ENCODE results near the gene SENP7. TPM values are rescaled to one million over a fixed set of nuclear protein-coding genes. Genes with fewer than 3 reads are reported as not detected.
"Not testable (repeated sequence)": the region's sequence is repeated elsewhere in the genome, so short reads cannot be mapped to it uniquely, and the experiment has no call there.

Gene SENP7
- total and polyA plus RNA-seq, 11 donors: 5.3 to 12.0 (median 8.2) TPM

GRCh38 chr3:101497803-101498202, 15.2 kb downstream of the SENP7 start:
- intact Hi-C loops (cut with DNase I): no loop called here
- WGBS, 4 donors: 93 to 100% (median 94%) methylated on average over 2 of the region's 2 CpGs

DNA sequence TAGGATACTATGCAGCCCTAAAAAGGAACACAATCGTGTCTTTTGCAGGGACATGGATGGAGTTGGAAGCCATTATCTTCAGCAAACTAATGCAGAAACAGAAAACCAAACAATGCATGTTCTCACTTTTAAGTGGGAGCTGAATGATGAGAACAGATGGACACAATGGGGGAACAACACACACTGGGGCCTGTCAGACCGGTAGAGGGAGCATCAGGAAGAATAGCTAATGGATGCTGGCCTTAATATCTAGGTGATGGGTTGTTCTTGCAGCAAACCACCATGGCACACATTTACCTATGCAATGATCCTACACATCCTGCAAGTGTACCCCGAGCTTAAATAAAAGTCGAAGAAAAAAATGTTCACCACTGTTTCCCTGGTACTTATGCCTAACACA, 17.5 kb downstream of the SENP7 start:
- 79 to 85% (median 83%) methylated on average over 4 of the region's 4 CpGs for WGBS, 4 donors
- Histone ChIP-seq H3K4me3 (no peak overlapping the region), H3K36me3 (peaks cover 0 to 52% (median 34%) of the 10 kb centered on the region in 9 donors), H3K4me1 (peaks cover 0 to 5% (median 0%) of the 10 kb centered on the region in 12 donors), H3K9me3 (peaks cover 0 to 8% (median 0%) of the 10 kb centered on the region in 12 donors), H3K27me3 (no peaks in the 10 kb centered on the region), H3K27ac (no peak overlapping the region)
- intact Hi-C loops (cut with DNase I): no loop called here
- no peak for TF ChIP-seq POLR2A (IDR thresholded peaks at IDR 0.05)
- TF ChIP-seq, protein P1, sequence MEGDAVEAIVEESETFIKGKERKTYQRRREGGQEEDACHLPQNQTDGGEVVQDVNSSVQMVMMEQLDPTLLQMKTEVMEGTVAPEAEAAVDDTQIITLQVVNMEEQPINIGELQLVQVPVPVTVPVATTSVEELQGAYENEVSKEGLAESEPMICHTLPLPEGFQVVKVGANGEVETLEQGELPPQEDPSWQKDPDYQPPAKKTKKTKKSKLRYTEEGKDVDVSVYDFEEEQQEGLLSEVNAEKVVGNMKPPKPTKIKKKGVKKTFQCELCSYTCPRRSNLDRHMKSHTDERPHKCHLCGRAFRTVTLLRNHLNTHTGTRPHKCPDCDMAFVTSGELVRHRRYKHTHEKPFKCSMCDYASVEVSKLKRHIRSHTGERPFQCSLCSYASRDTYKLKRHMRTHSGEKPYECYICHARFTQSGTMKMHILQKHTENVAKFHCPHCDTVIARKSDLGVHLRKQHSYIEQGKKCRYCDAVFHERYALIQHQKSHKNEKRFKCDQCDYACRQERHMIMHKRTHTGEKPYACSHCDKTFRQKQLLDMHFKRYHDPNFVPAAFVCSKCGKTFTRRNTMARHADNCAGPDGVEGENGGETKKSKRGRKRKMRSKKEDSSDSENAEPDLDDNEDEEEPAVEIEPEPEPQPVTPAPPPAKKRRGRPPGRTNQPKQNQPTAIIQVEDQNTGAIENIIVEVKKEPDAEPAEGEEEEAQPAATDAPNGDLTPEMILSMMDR (IDR thresholded peaks at IDR 0.05): no peak
- ATAC-seq (no peak), DNase-seq (no peak)

More at GRCh38 chr3:101497803-101498202, 15.2 kb downstream of the SENP7 start:
- Histone ChIP-seq H3K36me3 (peaks cover 0 to 42% (median 20%) of the 10 kb centered on the region in 9 donors), H3K27me3 (no peaks in the 10 kb centered on the region), H3K9me3 (peaks cover 0 to 8% (median 0%) of the 10 kb centered on the region in 12 donors), H3K27ac (no peak overlapping the region), H3K4me1 (peaks cover 0 to 5% (median 0%) of the 10 kb centered on the region in 12 donors), H3K4me3 (no peak overlapping the region)
- TF ChIP-seq POLR2A (IDR thresholded peaks at IDR 0.05): no peak
- TF ChIP-seq, protein P1 (IDR thresholded peaks at IDR 0.05): no peak
- ATAC-seq (no peak), DNase-seq (no peak)

- DNase-seq: no peak
- no peak overlapping the region for H3K27ac ChIP-seq
- peaks cover 0 to 18% (median 0%) of the 10 kb centered on the region in 12 donors for H3K9me3 ChIP-seq
- peak in 1 of 4 donors; percentile 50 for ATAC-seq
- H3K4me3 ChIP-seq: no peak overlapping the region
- intact Hi-C loops (cut with DNase I): no loop called here
- no peak for TF ChIP-seq POLR2A (IDR thresholded peaks at IDR 0.05)
- TF ChIP-seq, protein P1 (IDR thresholded peaks at IDR 0.05): no peak
- 81 to 88% (median 86%) methylated on average over 8 of the region's 8 CpGs for WGBS, 4 donors
- peaks cover 0 to 4% (median 0%) of the 10 kb centered on the region in 12 donors for H3K4me1 ChIP-seq
- peaks cover 0 to 19% (median 5%) of the 10 kb centered on the region in 9 donors for H3K36me3 ChIP-seq
- H3K27me3 ChIP-seq: no peaks in the 10 kb centered on the region
Measured at GRCh38 chr3:101484805-101485620, 28.0 kb downstream of the SENP7 start.

GRCh38 chr3:101478980-101479379, 34.0 kb downstream of the SENP7 start:
- Histone ChIP-seq H3K27me3 (no peaks in the 10 kb centered on the region), H3K4me3 (no peak overlapping the region), H3K36me3 (peaks cover 0 to 28% (median 0%) of the 10 kb centered on the region in 9 donors), H3K4me1 (peaks cover 0 to 4% (median 0%) of the 10 kb centered on the region in 12 donors), H3K9me3 (peaks cover 0 to 18% (median 0%) of the 10 kb centered on the region in 12 donors), H3K27ac (no peak overlapping the region)
- intact Hi-C loops (cut with DNase I): no loop called here
- no peak for DNase-seq
- TF ChIP-seq, protein P1 (IDR thresholded peaks at IDR 0.05): no peak
- no peak for TF ChIP-seq POLR2A (IDR thresholded peaks at IDR 0.05)
- WGBS, 4 donors: 82 to 87% (median 82%) methylated on average over 3 of the region's 3 CpGs
- no peak for ATAC-seq

GRCh38 chr3:101474841-101475552, 38.0 kb downstream of the SENP7 start:
- H3K4me1 ChIP-seq; H3K4me3 ChIP-seq; H3K9me3 ChIP-seq; H3K27me3 ChIP-seq; intact Hi-C loops (cut with DNase I); ATAC-seq; H3K27ac ChIP-seq; DNase-seq: not testable (repeated sequence)
- peaks cover 0 to 28% (median 0%) of the 10 kb centered on the region in 9 donors for H3K36me3 ChIP-seq
- 95 to 98% (median 96%) methylated on average over 2 of the region's 2 CpGs for WGBS, 4 donors

DNA sequence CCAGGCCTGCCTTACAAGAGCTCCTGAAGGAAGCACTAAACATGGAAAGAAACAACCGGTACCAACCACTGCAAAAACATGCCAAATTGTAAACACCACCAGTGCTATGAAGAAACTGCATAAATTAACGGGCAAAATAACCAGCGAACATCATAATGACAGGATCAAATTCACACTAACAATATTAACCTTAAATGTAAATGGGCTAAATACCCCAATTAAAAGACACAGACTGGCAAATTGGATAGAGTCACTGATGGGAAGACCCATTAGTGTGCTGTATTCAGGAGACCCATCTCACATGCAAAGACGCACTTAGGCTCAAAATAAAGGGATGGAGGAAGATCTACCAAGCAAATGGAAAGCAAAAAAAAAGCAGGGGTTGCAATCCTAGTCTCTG, 44.3 kb downstream of the SENP7 start:
- H3K27ac ChIP-seq; H3K4me3 ChIP-seq; ATAC-seq; H3K36me3 ChIP-seq; DNase-seq; H3K27me3 ChIP-seq; intact Hi-C loops (cut with DNase I): not testable (repeated sequence)
- H3K4me1 ChIP-seq: peaks cover 0 to 12% (median 0%) of the 10 kb centered on the region in 12 donors
- WGBS, 4 donors: 95 to 97% (median 97%) methylated on average over 4 of the region's 4 CpGs
- H3K9me3 ChIP-seq: peaks cover 0 to 12% (median 0%) of the 10 kb centered on the region in 12 donors

Measured in heart left ventricle (tissue), 16 donors.